GM06990 (cell line): Measurements from ENCODE around the gene CDYL.

Source experiments
- DNase-seq: peaks from one replicate; pipeline ENCODE4 v3.0.0-alpha.2; 2011; ENCODE audit not compliant: insufficient read length; ENCODE audit errors: extremely low read depth
- H3K27me3 ChIP-seq: replicated peaks from 2 replicates; pipeline ENCODE4 v1.6.0; 2011; ENCODE audit warnings: low read length; ENCODE audit not compliant: control insufficient read depth, insufficient read depth
- H3K36me3 ChIP-seq: 2 replicates; pipeline ENCODE4 v1.5.1; 2011; ENCODE audit warnings: low read length; ENCODE audit not compliant: control insufficient read depth, insufficient read depth
- H3K4me3 ChIP-seq: replicated peaks from 2 replicates; pipeline ENCODE4 v1.5.1; 2011; ENCODE audit warnings: low read depth, mild to moderate bottlenecking, control low read depth, low read length
- TF ChIP-seq, protein P1 (sequence below): IDR thresholded peaks from 2 replicates; pipeline ENCODE4 v1.5.1; 2011; ENCODE audit warnings: low read length, control low read depth, mild to moderate bottlenecking, inconsistent platforms; ENCODE audit not compliant: insufficient read depth, poor library complexity, severe bottlenecking

The CDYL gene

DNA sequence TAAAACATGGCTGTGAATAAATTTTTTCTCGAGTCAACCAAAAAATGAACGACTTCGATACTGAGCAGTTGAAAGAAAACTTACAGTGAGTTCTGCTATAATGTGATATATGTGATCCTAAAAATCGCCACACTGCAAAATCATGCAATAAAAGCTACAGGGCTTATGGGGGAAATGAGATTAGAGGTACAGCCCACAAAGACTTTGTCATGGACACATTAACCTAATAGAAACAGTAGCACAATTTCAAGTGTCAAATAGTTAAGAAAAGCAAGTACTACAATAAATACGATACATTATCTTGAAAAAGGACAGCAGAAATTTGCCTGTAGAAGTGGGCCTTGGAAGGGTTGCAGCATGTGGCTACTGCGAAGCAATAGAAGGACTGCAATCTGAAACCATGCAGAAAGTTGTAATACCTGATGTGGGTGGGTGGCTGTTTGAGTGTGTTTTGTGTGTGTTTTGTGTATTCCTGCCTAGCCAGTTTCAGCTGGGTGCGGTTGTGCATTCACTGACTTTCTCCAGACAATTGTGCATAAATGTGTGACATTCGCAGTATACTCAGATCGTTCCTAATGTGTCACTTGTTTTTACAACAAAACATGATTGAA lies 148.6 kb downstream of the CDYL start:
- no peaks in the 10 kb centered on the region for H3K27me3 ChIP-seq
- TF ChIP-seq, protein P1, sequence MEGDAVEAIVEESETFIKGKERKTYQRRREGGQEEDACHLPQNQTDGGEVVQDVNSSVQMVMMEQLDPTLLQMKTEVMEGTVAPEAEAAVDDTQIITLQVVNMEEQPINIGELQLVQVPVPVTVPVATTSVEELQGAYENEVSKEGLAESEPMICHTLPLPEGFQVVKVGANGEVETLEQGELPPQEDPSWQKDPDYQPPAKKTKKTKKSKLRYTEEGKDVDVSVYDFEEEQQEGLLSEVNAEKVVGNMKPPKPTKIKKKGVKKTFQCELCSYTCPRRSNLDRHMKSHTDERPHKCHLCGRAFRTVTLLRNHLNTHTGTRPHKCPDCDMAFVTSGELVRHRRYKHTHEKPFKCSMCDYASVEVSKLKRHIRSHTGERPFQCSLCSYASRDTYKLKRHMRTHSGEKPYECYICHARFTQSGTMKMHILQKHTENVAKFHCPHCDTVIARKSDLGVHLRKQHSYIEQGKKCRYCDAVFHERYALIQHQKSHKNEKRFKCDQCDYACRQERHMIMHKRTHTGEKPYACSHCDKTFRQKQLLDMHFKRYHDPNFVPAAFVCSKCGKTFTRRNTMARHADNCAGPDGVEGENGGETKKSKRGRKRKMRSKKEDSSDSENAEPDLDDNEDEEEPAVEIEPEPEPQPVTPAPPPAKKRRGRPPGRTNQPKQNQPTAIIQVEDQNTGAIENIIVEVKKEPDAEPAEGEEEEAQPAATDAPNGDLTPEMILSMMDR = no peak
- H3K36me3 ChIP-seq = no peaks in the 10 kb centered on the region
- H3K4me3 ChIP-seq = no peak overlapping the region
- no peak for DNase-seq

- Histone ChIP-seq H3K27me3 (no peaks in the 10 kb centered on the region), H3K4me3 (no peak overlapping the region), H3K36me3 (no peaks in the 10 kb centered on the region)
- TF ChIP-seq, protein P1 = no peak
- no peak for DNase-seq
These were observed 149.4 kb downstream of the CDYL start for GRCh38 chr6:4925580-4925979.

- Histone ChIP-seq H3K4me3 (no peak overlapping the region), H3K36me3 (no peaks in the 10 kb centered on the region; the same call in 1 of the 2 replicates), H3K27me3 (no peaks in the 10 kb centered on the region)
- DNase-seq = no peak
- TF ChIP-seq, protein P1 = no peak
These were observed 152.2 kb downstream of the CDYL start for GRCh38 chr6:4928426-4928825.

- no peak overlapping the region for H3K4me3 ChIP-seq
- no peaks in the 10 kb centered on the region; the same call in 1 of the 2 replicates for H3K36me3 ChIP-seq
- TF ChIP-seq, protein P1 = no peak
- DNase-seq = no peak
- H3K27me3 ChIP-seq = no peaks in the 10 kb centered on the region
These were observed 153.0 kb downstream of the CDYL start for GRCh38 chr6:4929097-4929718.

DNA sequence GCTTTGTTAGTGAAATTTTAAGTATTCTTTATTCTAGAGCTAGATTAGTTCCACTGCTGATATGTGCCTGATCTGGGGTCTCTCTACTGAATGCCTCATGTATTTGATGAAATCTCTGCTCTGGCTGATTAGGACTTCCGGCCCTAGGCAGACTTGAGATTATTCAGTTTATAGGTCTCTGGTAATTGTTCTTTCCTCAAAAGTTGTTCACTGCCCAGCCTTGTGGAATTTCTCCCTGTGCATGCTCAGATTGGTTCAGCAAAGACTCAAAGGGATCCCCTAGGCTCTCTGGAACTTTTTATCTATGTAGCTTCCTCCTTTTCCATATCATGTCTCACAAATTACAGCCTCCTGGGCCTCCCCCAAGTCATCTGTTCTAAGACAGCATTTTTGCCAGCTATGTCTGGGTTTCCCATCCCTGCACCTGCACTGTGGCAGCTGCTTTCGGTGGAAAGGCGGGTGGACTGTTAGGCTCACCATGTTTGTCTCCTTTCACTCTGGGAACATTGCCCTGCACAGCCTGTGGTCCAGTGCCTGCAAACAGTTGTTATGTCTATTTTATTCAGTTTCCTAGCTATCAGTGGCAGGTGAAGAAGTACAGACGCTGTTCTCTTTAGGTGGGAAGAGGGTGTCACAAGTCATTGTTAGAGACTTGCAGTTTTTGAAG lies 154.0 kb downstream of the CDYL start:
- Histone ChIP-seq H3K36me3 (no peaks in the 10 kb centered on the region; the same call in 1 of the 2 replicates), H3K4me3 (no peak overlapping the region), H3K27me3 (no peaks in the 10 kb centered on the region)
- no peak for DNase-seq
- TF ChIP-seq, protein P1 = no peak
